ENCODE data around the gene ZFHX2.
A peak's percentile ranks its signal among the peaks of the same experiment; 100 is the strongest.

ZFHX2 gene

DNA sequence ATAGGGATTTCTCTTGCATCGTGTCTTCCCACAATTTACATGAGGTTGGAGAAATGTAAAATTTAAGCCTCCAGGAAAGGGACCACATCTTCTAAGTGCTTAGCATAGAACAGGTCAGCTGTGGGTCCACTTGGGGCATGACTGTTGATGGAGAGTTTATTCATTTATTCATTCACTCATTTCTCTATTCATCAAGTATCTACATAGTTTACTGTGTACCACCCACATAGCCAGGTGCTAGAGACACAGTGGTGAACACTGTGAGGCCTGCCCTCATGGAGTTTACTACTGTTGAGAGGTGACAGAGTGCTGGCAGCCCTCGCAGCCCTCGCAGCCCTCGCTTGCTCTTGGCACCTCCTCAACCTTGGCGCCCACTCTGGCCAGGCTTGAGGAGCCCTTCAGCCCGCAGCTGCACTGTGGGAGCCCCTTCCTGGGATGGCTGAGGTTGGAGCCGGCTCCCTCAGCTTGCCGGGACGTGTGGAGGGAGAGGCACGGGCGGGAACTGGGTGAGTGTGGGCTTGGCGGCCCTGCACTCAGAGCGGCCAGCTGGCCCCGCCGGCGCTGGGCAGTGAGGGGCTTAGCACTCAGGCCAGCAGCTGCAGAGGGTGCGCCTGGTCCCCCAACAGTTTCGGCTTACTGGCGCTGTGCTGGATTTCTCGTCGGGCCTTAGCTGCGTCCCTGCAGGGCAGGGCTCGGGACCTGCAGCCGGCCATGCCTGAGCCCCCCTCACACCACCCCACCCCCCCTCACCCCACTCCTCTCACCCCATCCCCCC, 28.8 kb upstream of the ZFHX2 start:
- Histone ChIP-seq H3K36me3 (ENCODE audit: control insufficient read depth, insufficient read depth, low read length) (no peaks in the 10 kb centered on the region), H3K27me3 (ENCODE audit: control insufficient read depth, insufficient read depth, low read length) (peaks cover 43% of the 10 kb centered on the region)

DNA sequence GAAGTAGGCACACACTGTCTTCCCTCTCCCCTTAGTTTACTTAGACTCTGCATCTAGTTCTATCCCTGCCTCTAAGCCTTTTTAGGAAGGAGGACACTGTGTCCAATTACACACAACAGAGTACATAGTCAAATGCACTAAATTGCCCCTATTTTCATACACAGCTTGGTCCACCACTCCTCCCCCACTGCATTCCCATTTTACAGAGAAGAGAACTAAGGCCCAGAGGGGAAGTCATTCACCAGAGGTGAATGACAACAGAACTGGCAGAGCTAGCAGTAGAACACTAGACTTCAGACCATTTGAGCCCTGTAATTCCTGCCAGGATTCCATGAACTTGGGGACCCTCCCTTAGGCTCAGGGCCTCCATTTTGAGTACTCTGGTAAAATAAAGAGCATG, 28.2 kb upstream of the ZFHX2 start:
- Histone ChIP-seq H3K9me3 (ENCODE audit: control insufficient read depth, low read length) (no peaks in the 10 kb centered on the region), H3K4me3 (ENCODE audit: low read length) (no peak overlapping the region), H3K9ac (ENCODE audit: low read length) (no peak overlapping the region), H3K27me3 (ENCODE audit: control insufficient read depth, insufficient read depth, low read length) (peaks cover 49% of the 10 kb centered on the region), H3K4me1 (ENCODE audit: control insufficient read depth, insufficient read depth, low read length) (peaks cover 7% of the 10 kb centered on the region), H3K36me3 (ENCODE audit: control insufficient read depth, insufficient read depth, low read length) (no peaks in the 10 kb centered on the region)

More for the DNA sequence above, 28.8 kb upstream of the ZFHX2 start:
- peaks cover 7% of the 10 kb centered on the region for H3K4me1 ChIP-seq (ENCODE audit: control insufficient read depth, insufficient read depth, low read length)
- H3K9me3 ChIP-seq (ENCODE audit: control insufficient read depth, low read length) = no peaks in the 10 kb centered on the region
- H3K9ac ChIP-seq (ENCODE audit: low read length) = no peak overlapping the region
- H3K4me3 ChIP-seq (ENCODE audit: low read length) = no peak overlapping the region

DNA sequence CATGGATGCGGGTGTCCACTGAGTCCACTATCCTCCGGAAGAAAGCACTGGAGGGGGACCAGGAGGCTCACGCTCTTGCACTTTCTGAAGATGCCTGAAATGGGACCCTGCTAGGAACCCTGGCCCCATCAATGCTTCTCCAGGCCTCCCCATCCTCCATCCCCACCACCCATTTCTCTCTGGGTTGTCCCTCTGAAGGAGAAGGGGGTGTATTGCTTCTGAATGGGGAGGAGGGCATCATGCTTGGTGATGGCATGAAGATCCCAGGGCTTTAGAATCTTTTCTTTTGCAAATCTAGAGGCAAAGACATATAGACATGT, 27.7 kb upstream of the ZFHX2 start:
- Histone ChIP-seq H3K9me3 (ENCODE audit: control insufficient read depth, low read length) (no peaks in the 10 kb centered on the region), H3K9ac (ENCODE audit: low read length) (no peak overlapping the region), H3K36me3 (ENCODE audit: control insufficient read depth, insufficient read depth, low read length) (no peaks in the 10 kb centered on the region), H3K27me3 (ENCODE audit: control insufficient read depth, insufficient read depth, low read length) (peaks cover 50% of the 10 kb centered on the region), H3K4me1 (ENCODE audit: control insufficient read depth, insufficient read depth, low read length) (peaks cover 7% of the 10 kb centered on the region), H3K4me3 (ENCODE audit: low read length) (no peak overlapping the region)

DNA sequence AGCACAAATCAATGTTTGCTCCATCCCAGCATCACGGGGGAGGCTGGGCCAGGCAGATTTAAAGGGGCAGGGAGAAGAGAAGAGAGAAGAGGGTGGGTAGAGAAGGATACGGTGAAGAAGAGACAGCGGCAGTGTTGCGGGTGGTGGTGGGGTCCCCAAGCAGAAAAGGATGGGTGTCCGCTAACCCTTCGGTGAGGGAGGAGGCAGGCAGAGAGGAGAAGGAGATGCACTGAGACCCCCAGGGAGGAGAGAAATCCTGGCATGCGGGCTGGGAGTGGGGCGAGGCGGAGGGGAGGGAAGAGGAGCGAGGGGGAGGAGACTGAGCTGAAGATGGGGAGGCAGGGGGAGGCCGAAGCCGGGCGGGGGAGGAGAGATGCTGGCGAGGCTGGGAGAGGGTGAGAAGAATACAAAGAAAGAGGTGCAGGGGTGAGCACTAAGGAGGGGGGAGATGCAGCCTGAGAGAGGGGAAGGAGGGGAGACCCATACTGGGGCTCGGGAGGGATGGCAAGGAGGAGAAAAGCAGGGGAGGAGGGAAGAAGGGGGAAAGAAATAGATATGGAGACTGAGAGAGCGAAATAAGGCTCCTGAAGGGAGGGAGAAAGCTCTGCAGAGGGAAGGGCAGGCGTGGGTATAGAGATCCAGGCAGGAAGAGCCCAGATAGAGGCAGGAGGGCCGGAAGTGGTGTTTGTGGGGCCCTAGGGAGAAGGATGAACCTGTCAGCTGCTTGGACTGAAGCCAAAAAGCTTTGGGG, 27.2 kb upstream of the ZFHX2 start, which contains the start of gene JPH4:
JPH4 (minus strand) TSS at position 231 of the 751 bp plus-strand sequence. CDS start 1,337 bp downstream, outside the sequence.
- Histone ChIP-seq H3K9me3 (ENCODE audit: control insufficient read depth, low read length) (no peaks in the 10 kb centered on the region), H3K4me3 (ENCODE audit: low read length) (no peak within 1 kb of the TSS), H3K4me1 (ENCODE audit: control insufficient read depth, insufficient read depth, low read length) (peaks cover 7% of the 10 kb centered on the region), H3K36me3 (ENCODE audit: control insufficient read depth, insufficient read depth, low read length) (no peaks in the 10 kb centered on the region), H3K9ac (ENCODE audit: low read length) (no peak within 1 kb of the TSS), H3K27me3 (ENCODE audit: control insufficient read depth, insufficient read depth, low read length) (peaks cover 50% of the 10 kb centered on the region)

DNA sequence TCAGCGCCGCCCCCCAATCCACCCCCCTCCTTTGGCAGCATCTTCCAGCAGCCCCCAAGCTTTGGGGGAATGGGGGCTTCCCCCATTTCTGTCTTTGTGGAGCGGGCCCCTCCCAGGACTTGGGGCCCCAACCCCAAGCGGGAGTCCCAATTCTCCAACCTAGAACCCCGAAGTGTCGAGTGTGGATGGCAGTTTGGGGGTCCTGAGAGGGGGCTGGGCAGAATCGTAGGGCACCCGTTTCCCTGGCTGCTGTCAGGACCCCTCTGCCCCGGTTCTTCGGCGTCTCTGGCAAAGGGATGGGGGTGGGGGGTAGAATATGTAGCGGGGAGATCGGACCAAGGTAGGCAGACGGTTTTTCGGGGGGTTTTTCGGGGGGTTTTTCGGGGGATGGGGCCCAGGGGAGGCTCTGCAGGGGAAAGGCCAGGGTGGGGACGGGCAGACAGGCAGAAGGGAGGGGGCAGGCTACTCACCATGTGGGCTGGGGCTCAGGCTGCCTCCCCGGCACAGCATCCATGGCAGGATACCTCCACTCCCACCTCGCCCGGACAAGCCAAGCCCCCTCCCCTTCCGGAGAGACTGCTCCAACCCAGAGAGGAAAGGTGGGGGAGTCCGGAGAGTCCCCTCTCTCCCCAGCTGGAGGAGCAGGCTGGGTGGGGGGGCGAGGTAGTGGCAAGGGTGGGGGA, 26.3 kb upstream of the ZFHX2 start:
- no peaks in the 10 kb centered on the region for H3K9me3 ChIP-seq (ENCODE audit: control insufficient read depth, low read length)
- no peaks in the 10 kb centered on the region for H3K36me3 ChIP-seq (ENCODE audit: control insufficient read depth, insufficient read depth, low read length)
- H3K9ac ChIP-seq (ENCODE audit: low read length) = no peak overlapping the region
- peaks cover 7% of the 10 kb centered on the region for H3K4me1 ChIP-seq (ENCODE audit: control insufficient read depth, insufficient read depth, low read length)
- H3K4me3 ChIP-seq (ENCODE audit: low read length) = no peak overlapping the region
- peaks cover 54% of the 10 kb centered on the region for H3K27me3 ChIP-seq (ENCODE audit: control insufficient read depth, insufficient read depth, low read length)

DNA sequence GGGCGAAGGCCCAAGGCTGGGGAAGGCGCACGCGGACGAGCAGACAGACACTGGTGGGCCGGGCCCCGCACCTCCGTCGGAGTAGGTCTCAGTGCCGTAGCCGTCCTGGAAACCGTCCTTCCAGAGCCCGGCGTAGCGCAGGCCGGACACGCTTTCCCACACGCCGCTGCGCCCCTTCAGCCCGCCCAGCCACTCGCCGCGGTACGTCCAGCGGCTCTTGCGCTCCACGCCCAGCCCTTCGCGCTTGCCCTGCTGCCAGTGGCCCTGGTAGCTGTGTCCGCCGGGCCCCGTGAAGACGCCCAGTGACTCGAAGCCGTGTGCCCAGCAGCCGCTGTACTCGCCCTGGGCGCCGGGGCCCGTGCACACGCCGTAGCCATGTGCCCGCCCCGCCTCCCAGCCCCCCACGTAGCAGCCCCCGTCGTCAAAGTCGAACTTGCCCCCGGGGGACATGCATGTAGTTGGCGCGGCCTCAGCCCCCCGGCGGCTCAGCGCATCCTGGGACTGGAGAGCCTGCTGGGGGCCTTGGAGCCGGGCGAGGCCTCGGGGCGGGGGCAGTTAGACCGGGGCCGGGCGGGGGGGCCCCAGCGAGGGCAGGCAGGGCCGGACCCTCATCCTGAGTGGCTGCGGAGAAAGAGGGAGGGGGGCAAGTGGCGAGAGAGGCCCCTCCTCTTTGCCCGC, 25.6 kb upstream of the ZFHX2 start:
- H3K27me3 ChIP-seq (ENCODE audit: control insufficient read depth, insufficient read depth, low read length) = peaks cover 55% of the 10 kb centered on the region
- no peak overlapping the region for H3K9ac ChIP-seq (ENCODE audit: low read length)
- H3K4me1 ChIP-seq (ENCODE audit: control insufficient read depth, insufficient read depth, low read length) = peaks cover 7% of the 10 kb centered on the region
- H3K9me3 ChIP-seq (ENCODE audit: control insufficient read depth, low read length) = no peaks in the 10 kb centered on the region
- H3K36me3 ChIP-seq (ENCODE audit: control insufficient read depth, insufficient read depth, low read length) = no peaks in the 10 kb centered on the region
- no peak overlapping the region for H3K4me3 ChIP-seq (ENCODE audit: low read length)

DNA sequence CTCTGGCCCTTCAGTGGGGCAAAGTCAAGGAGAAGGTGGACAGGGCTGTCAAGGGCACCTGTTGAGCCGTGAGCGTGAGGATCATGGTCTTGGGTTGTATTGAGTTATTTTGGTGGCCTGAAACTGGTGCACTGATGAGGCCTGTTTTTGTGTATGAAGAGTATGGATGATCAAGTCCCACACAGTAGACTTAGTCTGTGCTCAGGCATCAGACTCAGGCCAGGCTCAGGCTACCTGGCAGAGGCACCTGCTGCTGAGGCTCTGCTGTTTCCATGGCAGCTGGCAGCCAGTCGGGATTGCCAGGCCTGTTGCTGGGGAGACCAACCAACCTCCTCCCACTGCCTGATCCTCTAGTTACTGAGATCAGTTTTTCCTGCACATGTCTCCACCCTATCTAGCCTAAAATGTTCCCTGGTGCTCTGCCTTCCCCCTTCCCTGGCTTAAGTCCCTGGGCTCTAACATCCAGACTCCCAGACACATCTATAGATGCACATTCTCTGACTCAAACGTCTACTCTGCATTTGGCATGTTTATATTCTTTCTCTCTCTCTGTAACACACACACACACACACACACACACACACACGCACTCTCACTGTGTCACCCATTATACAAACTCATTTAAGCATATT, 21.9 kb upstream of the ZFHX2 start:
- Histone ChIP-seq H3K27me3 (ENCODE audit: control insufficient read depth, insufficient read depth, low read length) (peaks cover 50% of the 10 kb centered on the region), H3K4me3 (ENCODE audit: low read length) (no peak overlapping the region), H3K36me3 (ENCODE audit: control insufficient read depth, insufficient read depth, low read length) (no peaks in the 10 kb centered on the region), H3K9ac (ENCODE audit: low read length) (no peak overlapping the region), H3K4me1 (ENCODE audit: control insufficient read depth, insufficient read depth, low read length) (peaks cover 22% of the 10 kb centered on the region), H3K9me3 (ENCODE audit: control insufficient read depth, low read length) (no peaks in the 10 kb centered on the region)

DNA sequence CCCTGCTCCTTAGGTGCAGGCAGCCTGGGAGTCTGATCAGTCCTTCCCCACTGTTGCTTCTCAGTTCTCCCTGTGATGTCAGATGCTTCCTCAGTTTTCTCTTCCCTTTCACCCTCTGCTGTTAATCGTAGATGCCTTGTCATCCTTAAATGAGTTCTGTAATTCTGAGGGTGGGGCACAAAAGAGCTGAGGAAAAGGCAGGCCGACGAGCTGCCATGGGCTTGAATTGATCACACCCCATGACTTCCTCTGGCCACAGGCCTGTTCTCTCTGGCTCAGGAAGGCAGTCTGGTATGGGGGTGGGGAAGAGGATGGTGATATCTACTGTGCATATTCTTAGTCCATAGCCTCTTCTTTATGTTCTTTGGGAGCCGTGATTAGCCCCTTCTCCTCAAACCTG, 21.3 kb upstream of the ZFHX2 start:
- H3K36me3 ChIP-seq (ENCODE audit: control insufficient read depth, insufficient read depth, low read length) = no peaks in the 10 kb centered on the region
- H3K27me3 ChIP-seq (ENCODE audit: control insufficient read depth, insufficient read depth, low read length) = peaks cover 44% of the 10 kb centered on the region
- H3K4me3 ChIP-seq (ENCODE audit: low read length) = no peak overlapping the region
- peaks cover 29% of the 10 kb centered on the region for H3K4me1 ChIP-seq (ENCODE audit: control insufficient read depth, insufficient read depth, low read length)
- no peak overlapping the region for H3K9ac ChIP-seq (ENCODE audit: low read length)
- no peaks in the 10 kb centered on the region for H3K9me3 ChIP-seq (ENCODE audit: control insufficient read depth, low read length)

DNA sequence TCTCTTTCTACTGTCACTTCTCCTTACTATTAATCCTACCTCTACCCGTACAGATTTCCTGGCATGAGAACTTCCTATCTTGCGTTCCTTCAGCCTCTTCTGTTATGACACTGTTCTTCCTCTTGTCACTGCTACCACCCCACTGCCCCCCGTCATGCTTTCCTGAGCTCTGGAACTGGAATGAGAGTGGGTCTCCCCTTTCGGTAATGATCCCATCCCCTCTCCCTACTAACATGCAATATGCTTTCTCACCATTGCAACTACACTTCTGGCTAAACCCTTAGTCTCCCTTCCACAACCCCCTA, 20.9 kb upstream of the ZFHX2 start:
- Histone ChIP-seq H3K4me3 (ENCODE audit: low read length) (no peak overlapping the region), H3K36me3 (ENCODE audit: control insufficient read depth, insufficient read depth, low read length) (no peaks in the 10 kb centered on the region), H3K27me3 (ENCODE audit: control insufficient read depth, insufficient read depth, low read length) (peaks cover 40% of the 10 kb centered on the region), H3K4me1 (ENCODE audit: control insufficient read depth, insufficient read depth, low read length) (peaks cover 31% of the 10 kb centered on the region), H3K9ac (ENCODE audit: low read length) (no peak overlapping the region), H3K9me3 (ENCODE audit: control insufficient read depth, low read length) (no peaks in the 10 kb centered on the region)

DNA sequence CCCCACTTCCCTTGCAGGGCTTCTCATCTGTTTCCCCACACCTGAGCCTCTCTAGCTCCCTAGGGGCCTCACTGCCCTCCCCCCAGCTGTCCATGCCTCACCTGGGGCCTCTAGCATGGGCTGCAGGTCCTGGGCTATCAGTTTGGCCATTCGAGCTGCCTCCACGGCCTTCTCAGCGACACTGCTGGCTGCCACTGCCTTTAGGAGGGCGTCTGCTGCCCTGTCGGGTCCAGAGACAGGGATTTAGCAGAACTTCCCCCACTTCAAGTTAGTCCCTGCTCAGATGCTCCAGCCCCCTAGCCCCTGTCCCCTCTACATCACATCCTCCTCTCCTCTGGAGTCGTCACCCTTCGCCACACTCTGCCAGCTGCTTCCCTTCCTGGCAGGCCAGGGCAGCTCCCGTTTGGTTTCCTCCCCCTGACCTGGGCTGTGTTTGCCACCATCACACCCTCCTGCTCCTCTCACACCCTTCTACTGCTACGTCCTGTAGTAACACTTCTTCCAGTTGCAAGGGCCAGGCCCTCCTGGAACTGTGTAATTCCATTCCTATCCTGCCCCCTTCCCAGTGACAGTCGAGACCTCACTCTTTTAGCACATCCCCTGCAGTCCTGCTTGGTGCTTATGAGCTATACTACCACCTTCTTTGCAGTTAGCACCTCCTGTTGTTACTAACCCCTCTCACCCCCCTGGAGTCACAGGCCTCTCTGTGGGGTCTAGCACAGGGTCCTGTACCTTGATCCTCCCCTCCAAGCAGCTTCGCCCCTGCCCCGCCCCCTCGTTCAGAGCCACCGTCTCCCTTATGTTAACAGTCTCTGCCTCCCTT, 20.3 kb upstream of the ZFHX2 start:
- H3K9me3 ChIP-seq (ENCODE audit: control insufficient read depth, low read length) = no peaks in the 10 kb centered on the region
- peaks cover 34% of the 10 kb centered on the region for H3K27me3 ChIP-seq (ENCODE audit: control insufficient read depth, insufficient read depth, low read length)

More for the DNA sequence above, 20.3 kb upstream of the ZFHX2 start:
- no peaks in the 10 kb centered on the region for H3K36me3 ChIP-seq (ENCODE audit: control insufficient read depth, insufficient read depth, low read length)
- H3K4me1 ChIP-seq (ENCODE audit: control insufficient read depth, insufficient read depth, low read length) = peaks cover 34% of the 10 kb centered on the region
- H3K4me3 ChIP-seq (ENCODE audit: low read length) = no peak overlapping the region
- peak overlapping the region; percentile 22 for H3K9ac ChIP-seq (ENCODE audit: low read length)

Measured in mucosa of stomach (tissue), 1 donor.